HepG2 (cell line): Measurements from ENCODE around the gene TBL3. TPM values are rescaled to one million over a fixed set of nuclear protein-coding genes. Genes with fewer than 3 reads are reported as not detected.
A peak's percentile ranks its signal among the peaks of the same experiment; 100 is the strongest.

Experiments used
- AKNA ChIP-seq: sonication (generic); formaldehyde crosslinking; IDR thresholded peaks from 2 replicates; pipeline ENCODE4 v1.4.0; 2020; ENCODE audit warnings: missing genetic modification reagents, borderline replicate concordance
- ASH2L ChIP-seq: fragments of 300-600, 200-600 bp; sonication (generic); IDR thresholded peaks from 2 replicates; pipeline ENCODE4 v1.7.0; 2017; ENCODE audit warnings: low read depth, mild to moderate bottlenecking, moderate library complexity, mixed read lengths, low read length; ENCODE audit not compliant: insufficient read length
- CREB1 ChIP-seq, 2 experiments: fragments of 450-650 bp in 1 of 2; IDR thresholded peaks; 2 replicates each; pipeline ENCODE4 v1.6.1; 2016 to 2017; ENCODE audit warnings: control low read depth in 1 of 2, mild to moderate bottlenecking in 1 of 2, missing compliant biosample characterization in 1 of 2, missing genetic modification characterization in 1 of 2
- FLYWCH1 ChIP-seq: sonication (generic); formaldehyde crosslinking; IDR thresholded peaks from 2 replicates; pipeline ENCODE4 v1.8.1; 2023; ENCODE audit warnings: mild to moderate bottlenecking, missing genetic modification reagents
- HMG20A ChIP-seq: IDR thresholded peaks from 2 replicates; pipeline ENCODE4 v1.6.1; 2016; ENCODE audit warnings: borderline replicate concordance
- KDM6A ChIP-seq: IDR thresholded peaks from 2 replicates; pipeline ENCODE4 v1.6.1; 2016; ENCODE audit warnings: low read depth
- KMT2A ChIP-seq: sonication (generic); formaldehyde crosslinking; IDR thresholded peaks from 2 replicates; pipeline ENCODE4 v1.4.0; 2020; ENCODE audit warnings: missing genetic modification reagents
- NFIC ChIP-seq: IDR thresholded peaks from 2 replicates; pipeline ENCODE4 v1.6.1; 2012; ENCODE audit warnings: mild to moderate bottlenecking, low read length, inconsistent platforms
- NR2C2 ChIP-seq: sonication (generic); formaldehyde crosslinking; IDR thresholded peaks from 2 replicates; pipeline ENCODE4 v1.4.0; 2020; ENCODE audit warnings: missing genetic modification reagents, mild to moderate bottlenecking, moderate library complexity, borderline replicate concordance
- NRL ChIP-seq: sonication (generic); formaldehyde crosslinking; IDR thresholded peaks from 2 replicates; pipeline ENCODE4 v1.5.0; 2020; ENCODE audit warnings: missing genetic modification reagents, mild to moderate bottlenecking, moderate library complexity, borderline replicate concordance
- PAXIP1 ChIP-seq: sonication (generic); formaldehyde crosslinking; conservative IDR thresholded peaks from 2 replicates; pipeline ENCODE4 v1.4.0; 2020; ENCODE audit warnings: mild to moderate bottlenecking, missing genetic modification reagents, moderate library complexity
- REXO4 ChIP-seq: sonication (generic); formaldehyde crosslinking; IDR thresholded peaks from 2 replicates; pipeline ENCODE4 v1.8.0; 2022; ENCODE audit warnings: missing genetic modification reagents, mild to moderate bottlenecking, borderline replicate concordance
- RNF2 ChIP-seq: fragments of 450-650 bp; conservative IDR thresholded peaks from 2 replicates; pipeline ENCODE4 v1.6.1; 2016; ENCODE audit warnings: low read depth
- SAP130 ChIP-seq: IDR thresholded peaks from 2 replicates; pipeline ENCODE4 v1.6.1; 2016; ENCODE audit warnings: low read depth
- SMYD3 ChIP-seq: sonication (generic); formaldehyde crosslinking; IDR thresholded peaks from 2 replicates; pipeline ENCODE4 v1.8.1; 2023; ENCODE audit warnings: mild to moderate bottlenecking, missing genetic modification reagents
- TARDBP ChIP-seq: sonication (generic); formaldehyde crosslinking; IDR thresholded peaks from 2 replicates; pipeline ENCODE4 v1.8.0; 2022; ENCODE audit warnings: mild to moderate bottlenecking, missing genetic modification reagents
- ZBTB21 ChIP-seq: sonication (generic); formaldehyde crosslinking; IDR thresholded peaks from 2 replicates; pipeline ENCODE4 v1.4.0; 2020; ENCODE audit warnings: missing genetic modification reagents
- ZC3H13 ChIP-seq: sonication (generic); formaldehyde crosslinking; IDR thresholded peaks from 2 replicates; pipeline ENCODE4 v1.8.1; 2023; ENCODE audit warnings: mild to moderate bottlenecking, missing genetic modification reagents, moderate library complexity
- ZFP36L2 ChIP-seq: sonication (generic); formaldehyde crosslinking; IDR thresholded peaks from 2 replicates; pipeline ENCODE4 v1.4.0; 2020; ENCODE audit warnings: missing genetic modification reagents
- ZNF253 ChIP-seq: sonication (generic); formaldehyde crosslinking; IDR thresholded peaks from 2 replicates; pipeline ENCODE4 v1.8.0; 2022; ENCODE audit warnings: mild to moderate bottlenecking, missing genetic modification reagents, borderline replicate concordance
- ZNF547 ChIP-seq: sonication (generic); formaldehyde crosslinking; IDR thresholded peaks from 2 replicates; pipeline ENCODE4 v1.5.1; 2020; ENCODE audit warnings: mild to moderate bottlenecking, missing genetic modification reagents
- ZNF652 ChIP-seq: IDR thresholded peaks from 2 replicates; pipeline ENCODE4 v1.6.1; 2016; ENCODE audit warnings: low read depth, borderline replicate concordance
- ZNF720 ChIP-seq: sonication (generic); formaldehyde crosslinking; IDR thresholded peaks from 2 replicates; pipeline ENCODE4 v1.4.0; 2020; ENCODE audit warnings: missing genetic modification reagents
- ZNF850 ChIP-seq: sonication (generic); formaldehyde crosslinking; conservative IDR thresholded peaks from 2 replicates; pipeline ENCODE4 v1.9.0; 2021; ENCODE audit warnings: mild to moderate bottlenecking, missing genetic modification reagents
- polyA plus RNA-seq, 8 experiments: library from polyadenylated mRNA; depleted of rRNA in 3 of 8; stranded (reverse) in 7 of 8; unstranded in 1 of 8; fragments of >200 nt; fragmentation: Illumina TruSeq in 4 of 8; extraction: Trizol in 4 of 8; gene quantifications; 2 replicates each; pipeline versions ENCODE4 v1.2.1 to v1.2.3, GENCODE V29; 2011 to 2016; ENCODE audit warnings: low read depth in 4 of 8, missing spikeins in 1 of 8, mixed read lengths in 1 of 8; ENCODE audit not compliant: insufficient read depth in 1 of 8
- total RNA-seq, 5 experiments: library from RNA; depleted of rRNA; stranded (reverse); fragments of >200 nt; fragmentation: Illumina TruSeq; extraction: Trizol; gene quantifications; 2 replicates each; pipeline ENCODE4 v1.2.3, GENCODE V29; 2016; ENCODE audit warnings: low read depth in 1 of 5

Gene TBL3
- total and polyA plus RNA-seq, 2 of the 13 experiments (the other 11 are each of a cell fraction or from before 2014, with no cell fraction given): 16.8 to 38.0 TPM

DNA sequence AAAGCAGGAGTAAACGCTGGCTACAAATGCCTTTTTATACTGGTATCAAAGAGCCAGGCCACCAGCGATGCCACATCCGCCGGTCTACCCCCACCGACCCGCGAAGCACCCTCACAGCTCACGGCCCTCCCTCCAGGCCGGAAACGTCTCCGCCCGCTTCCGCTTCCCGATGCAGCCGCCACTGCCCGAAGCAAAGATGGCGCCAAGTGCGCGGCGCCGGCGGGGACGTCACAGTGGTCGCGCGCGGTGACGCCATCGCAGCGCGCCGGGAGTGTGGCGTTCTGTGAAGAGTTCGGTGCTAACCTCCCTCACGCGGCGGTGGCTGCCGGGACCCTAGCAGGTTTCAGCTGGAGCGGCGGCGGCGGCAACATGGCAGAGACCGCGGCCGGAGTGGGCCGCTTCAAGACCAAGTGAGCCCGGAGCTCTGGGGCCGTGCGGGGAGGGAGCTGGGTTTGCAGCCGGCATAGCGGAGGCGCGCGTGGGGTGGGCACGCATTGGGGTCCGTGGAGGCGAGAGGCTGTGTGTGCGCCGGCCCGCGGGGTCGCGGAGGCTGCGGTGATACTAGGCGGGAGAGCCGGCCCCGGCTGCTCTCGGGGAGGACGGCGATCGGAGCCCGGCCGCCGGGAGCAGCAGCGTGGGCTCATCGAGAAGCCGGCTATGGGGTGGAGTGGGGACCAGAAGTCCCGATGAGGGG is at the start of gene TBL3 (continued):
- TF ChIP-seq ZNF850 (no peak), SMYD3 (CRISPR knock-in tag) (no peak), HMG20A (0 out of 2 replicates have a peak, but pooled peaks have one; percentile 21), AKNA (CRISPR knock-in tag) (no peak), ASH2L (peak; percentile 68), ZFP36L2 (no peak), KDM6A (CRISPR knock-in tag) (no peak), ZNF253 (no peak), RNF2 (peak; percentile 40; the same call in 1 of the 2 replicates), KMT2A (CRISPR knock-in tag) (peak; percentile 95), PAXIP1 (CRISPR knock-in tag) (no peak; the same call in none of the 2 replicates), ZC3H13 (CRISPR knock-in tag) (peak; percentile 89), NR2C2 (CRISPR knock-in tag) (peak; percentile 95), REXO4 (no peak), SAP130 (peak; percentile 99), ZNF720 (no peak), FLYWCH1 (CRISPR knock-in tag) (no peak), ZNF547 (CRISPR knock-in tag) (peak; percentile 80; the same call in 1 of the 2 replicates), NRL (CRISPR knock-in tag) (peak; percentile 49), CREB1 (IDR thresholded peaks at IDR 0.05) (peak; percentile 100), CREB1 (CRISPR knock-in tag; IDR thresholded peaks at IDR 0.05) (peak; percentile 100), ZBTB21 (CRISPR knock-in tag) (peak; percentile 94), TARDBP (peak; percentile 93), ZNF652 (CRISPR knock-in tag) (no peak), NFIC (no peak)
